Measurements from ENCODE around the gene TBX4.

The TBX4 gene

DNA sequence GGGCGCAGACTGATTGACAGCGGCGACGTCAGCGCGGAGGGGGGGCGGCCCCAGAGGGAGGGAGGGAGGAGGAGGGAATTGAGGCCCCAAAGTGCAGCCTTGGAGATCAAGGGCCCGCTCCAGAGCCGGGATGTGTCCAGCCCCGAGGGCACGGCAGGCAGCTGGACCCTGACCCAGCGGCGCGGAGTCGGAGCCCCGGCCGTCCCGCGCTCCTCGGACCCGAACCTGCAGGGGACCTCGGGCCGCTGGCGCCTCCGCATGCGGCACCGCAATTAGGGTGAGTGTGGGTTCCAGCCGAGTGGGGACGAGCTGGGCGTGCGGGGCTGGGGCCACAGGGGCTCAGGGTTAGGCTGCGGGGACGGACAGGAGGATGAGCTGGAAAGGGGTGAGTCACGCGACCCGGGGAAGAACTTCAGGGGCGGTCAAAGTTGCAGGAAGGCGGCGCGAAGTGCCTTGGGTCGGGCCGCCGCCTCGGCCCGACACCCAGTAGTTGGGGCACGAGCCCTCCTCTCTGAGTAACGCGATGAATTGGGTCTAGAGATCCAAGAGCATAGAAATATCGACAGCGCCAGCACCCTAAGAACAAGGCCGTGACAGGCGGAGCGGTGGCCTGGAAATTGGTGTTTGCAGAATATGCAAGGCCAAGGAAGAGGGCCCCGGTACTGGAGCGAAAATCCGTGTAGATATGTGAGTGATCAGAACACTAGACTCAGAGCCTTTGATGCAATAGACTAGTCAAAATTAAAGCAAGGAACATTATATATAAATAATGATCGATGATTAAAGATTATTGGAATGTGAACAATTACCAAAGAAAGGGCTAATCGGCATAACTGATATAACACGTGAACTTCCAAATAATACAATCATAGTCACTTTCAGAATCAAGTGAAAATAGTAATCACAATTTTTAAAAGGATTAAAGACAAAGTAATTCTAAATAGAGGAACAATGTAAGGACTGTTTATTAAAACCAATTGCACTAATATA is at the start of gene TBX4:
TBX4 (plus strand) TSS at position 122 of the 990 bp plus-strand sequence. CDS start 4,069 bp downstream, outside the sequence.
- peak; percentile 59 for DNase-seq

DNA sequence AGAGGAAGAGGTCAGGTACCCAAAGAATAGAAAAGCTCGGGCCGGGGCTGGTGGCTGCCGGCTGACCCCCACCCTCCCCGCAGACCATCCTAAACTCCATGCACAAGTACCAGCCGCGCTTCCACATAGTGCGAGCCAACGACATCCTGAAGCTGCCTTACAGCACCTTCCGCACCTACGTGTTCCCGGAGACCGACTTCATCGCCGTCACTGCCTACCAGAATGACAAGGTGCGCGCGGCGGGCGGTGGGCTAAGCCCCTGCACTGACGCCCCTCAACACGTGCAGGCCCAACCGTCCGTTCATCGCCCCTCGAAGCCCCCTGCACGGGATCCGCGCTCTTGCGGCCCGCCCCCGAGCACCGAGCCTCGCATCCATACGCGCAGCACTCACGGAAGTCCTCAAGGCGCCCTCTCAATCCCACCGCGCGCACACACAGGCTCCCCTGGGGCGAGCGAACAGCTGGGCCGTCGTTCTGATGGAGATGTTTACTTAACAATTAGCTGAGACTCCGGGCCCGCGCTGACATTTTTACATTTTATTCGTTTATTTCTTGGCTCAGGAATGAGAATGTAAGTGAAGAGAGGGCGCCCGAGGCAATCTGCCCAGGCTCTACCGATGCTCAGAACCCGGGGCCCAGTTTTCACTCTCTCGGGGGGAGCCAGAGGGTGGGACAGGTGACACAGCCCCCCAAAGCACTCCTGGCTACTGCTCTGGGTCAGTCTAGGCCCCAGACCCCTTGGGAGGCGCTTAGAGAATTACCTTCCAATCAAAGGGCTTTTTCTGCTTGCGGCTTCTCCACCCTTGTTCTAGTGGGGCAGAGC is 49.0 kb upstream of the TBX4 start:
- no peak for DNase-seq

DNA sequence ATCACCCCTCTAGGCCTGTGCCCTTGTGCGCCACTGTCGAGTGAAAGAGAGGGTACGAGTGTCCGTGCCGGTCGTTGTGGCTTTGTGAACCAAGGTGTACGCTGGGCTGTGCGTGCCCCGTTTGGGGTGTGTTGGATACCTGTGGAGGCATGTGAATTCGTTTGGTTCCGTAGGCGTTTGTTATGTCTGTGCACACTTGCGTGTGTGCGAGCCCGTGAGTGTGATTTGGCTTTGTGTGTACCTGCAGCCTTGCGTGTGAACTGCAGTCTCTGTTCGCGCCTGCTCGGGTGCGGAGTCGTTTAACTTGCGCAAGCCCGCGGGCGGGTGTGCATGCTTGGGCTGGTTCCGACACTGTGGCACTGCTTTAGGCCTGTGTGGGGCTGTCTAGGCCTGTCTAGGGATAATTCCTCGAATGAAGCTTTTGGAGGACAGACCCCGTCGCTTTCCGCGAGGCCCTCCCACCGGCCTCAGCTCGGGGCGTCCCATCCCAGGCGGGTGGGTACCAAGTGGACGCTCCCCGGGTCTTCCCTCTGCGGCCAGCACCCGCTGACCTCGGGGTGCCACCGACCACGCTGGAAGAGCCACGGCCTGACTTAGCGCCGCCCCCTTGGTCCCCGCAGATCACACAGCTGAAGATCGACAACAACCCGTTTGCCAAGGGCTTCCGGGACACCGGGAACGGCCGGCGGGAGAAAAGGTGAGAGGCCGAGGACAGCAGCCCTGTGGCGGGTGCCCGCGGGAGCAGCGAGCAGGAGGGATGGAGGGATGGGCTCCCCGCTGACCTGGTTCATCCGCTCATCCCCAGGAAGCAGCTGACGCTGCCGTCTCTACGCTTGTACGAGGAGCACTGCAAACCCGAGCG is 48.2 kb upstream of the TBX4 start:
- DNase-seq = no peak

DNA sequence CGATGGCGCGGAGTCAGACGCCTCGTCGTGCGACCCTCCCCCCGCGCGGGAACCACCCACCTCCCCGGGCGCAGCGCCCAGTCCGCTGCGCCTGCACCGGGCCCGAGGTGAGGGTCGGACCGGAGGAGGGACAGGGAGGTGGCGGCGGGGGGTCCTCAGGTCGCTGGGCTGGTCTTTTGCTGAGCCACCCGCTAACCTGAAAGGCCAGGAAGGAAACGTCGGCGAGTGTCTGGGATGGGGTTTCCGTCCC is 47.6 kb upstream of the TBX4 start:
- DNase-seq = no peak

DNA sequence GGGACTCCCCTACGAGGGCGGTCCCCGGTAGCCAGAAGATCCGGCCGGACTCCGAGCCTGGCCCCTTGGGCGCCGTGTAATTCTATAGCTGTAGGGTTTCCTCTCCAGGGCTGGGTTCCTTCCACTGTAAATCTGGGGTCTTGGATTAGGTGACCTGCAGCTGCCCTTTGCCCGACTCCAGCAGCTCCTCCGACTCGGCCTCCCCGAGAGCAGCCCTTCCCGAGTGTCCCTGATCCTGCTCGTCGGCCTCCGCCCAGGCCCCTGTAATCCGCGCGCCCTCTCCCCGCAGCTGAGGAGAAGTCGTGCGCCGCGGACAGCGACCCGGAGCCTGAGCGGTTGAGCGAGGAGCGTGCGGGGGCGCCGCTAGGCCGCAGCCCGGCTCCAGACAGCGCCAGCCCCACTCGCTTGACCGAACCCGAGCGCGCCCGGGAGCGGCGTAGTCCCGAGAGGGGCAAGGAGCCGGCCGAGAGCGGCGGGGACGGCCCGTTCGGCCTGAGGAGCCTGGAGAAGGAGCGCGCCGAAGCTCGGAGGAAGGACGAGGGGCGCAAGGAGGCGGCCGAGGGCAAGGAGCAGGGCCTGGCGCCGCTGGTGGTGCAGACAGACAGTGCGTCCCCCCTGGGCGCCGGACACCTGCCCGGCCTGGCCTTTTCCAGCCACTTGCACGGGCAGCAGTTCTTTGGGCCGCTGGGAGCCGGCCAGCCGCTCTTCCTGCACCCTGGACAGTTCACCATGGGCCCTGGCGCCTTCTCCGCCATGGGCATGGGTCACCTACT is 47.1 kb upstream of the TBX4 start:
- peak; percentile 58 for DNase-seq

DNA sequence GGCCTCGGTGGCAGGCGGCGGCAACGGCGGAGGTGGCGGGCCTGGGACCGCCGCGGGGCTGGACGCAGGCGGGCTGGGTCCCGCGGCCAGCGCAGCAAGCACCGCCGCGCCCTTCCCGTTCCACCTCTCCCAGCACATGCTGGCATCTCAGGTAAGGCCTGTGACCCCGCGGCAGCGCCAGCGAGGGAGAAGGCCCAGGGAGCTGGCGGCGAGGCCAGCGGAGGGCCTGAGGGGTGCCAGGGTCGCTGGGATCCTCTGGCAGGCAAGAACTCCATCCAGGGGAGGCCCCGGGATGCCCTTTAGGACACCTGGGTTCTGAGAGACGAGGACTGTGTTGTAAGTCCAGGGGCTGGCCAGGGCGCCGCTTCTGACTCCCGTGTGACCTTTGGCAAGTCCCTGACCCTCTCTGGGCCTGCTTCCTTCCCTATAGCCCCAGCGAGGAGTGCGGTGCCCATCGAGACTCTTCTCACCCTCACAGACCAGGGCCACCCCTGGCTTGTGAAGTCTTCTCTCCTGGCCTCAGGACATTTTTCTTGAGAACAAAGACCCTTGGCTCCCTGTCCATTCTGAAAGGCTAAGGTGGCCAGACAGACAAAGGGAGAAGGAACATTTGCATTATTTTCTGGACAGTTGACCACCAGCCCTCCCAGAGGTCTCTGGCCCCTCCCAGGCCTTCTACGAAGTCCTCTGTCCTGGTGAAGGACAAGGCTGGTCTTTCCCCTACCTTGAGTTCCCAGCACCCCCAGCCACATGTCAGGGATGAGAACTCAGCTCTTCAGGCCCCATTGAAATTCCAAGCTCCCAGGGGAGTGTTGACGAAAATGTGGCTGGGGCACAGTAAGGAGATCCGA is 46.3 kb upstream of the TBX4 start:
- DNase-seq = peak; percentile 59

DNA sequence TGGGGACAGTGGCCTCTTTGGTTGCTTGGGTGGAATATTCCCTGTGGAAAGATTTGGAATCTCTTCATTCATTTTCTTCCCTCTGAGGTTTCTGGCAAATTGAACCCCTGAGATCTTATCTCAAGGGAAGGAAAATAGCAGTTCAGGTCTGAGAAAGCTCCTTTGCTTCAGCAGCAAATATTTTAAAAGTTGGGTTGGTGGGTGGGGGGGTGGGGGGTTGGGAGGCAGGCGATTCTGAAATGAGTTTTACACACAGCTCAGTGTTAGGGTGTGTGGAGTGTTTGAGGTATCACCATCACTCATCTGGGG is 45.7 kb upstream of the TBX4 start:
- DNase-seq = no peak

DNA sequence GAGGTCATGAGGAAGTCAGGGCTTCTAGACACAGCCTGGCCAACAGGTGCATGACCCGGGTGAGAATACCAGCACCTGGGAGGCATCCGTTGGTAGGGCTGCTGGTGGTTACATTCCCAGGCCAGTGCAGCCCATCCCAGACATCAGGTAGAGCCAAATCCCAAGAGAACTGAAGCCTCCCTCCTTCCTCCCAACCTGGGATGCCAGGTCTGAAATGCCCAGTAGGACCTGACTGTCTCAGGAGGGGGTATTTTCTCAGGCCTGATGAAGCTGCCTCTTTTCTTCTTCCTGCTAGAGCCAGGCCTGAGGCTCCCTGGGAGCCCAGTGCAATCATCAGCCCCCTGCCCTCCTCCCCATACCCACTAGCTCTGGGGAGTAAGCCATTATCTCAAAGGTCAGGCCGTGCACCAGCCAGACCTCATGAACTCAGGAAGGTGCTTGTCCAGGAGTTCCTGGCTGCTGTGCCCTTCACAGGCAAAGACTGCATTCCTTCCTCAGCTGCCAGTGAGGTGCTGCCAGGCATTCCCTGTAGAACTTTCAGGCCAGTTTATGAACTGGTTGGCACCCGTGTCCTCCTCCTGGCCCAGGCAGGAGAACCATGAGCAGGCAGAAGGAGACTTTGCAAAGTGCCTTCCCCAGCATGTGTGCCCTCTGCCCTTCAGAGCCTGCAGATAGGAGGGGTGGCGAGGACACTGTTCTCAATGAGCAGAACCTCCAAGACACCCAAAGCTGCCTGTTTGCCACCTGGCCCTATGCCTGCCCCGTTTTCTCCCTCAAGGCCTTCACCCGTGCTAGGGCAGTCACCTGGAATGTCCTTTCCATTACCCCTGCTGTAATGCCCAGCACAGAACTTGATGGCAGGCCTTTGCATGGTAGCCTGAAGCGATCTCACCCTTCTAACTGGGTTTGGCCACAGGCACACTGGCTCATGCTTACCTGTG is 45.0 kb upstream of the TBX4 start:
- peak; percentile 62 for DNase-seq

DNA sequence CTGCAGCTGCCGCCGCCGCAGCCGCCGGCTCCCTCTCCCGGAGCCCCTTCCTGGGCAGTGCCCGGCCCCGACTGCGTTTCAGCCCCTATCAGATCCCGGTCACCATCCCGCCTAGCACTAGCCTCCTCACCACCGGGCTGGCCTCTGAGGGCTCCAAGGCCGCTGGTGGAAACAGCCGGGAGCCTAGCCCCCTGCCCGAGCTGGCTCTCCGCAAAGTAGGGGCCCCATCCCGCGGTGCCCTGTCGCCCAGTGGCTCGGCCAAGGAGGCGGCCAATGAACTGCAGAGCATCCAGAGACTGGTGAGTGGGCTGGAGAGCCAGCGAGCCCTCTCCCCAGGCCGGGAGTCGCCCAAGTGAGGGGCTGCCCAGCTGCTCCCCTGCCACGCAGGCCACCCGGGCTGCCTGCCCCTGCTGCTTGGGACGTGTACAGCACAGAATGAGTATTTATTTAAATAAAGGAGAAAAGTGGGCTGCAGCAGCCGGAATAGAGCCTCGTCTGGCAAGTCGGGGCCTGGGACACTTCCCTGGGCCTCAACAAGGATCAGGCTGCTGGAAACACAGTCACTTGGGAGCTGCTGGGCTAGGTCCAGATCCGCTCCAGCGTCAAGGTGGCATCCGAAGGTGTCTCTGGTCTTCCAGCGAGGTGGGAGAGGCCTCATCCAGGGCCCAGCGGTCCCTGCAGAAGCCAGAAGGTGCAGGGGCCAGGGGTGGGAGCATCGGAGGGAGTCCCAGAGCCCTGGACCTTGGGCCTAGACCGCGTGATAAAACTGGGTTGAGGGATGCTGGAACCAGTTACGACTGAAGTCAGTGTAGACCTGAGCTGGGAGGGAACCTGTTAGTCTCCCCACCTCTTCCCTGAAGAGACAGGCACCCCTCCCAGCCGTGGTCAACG is 43.8 kb upstream of the TBX4 start:
- peak; percentile 60 for DNase-seq

DNA sequence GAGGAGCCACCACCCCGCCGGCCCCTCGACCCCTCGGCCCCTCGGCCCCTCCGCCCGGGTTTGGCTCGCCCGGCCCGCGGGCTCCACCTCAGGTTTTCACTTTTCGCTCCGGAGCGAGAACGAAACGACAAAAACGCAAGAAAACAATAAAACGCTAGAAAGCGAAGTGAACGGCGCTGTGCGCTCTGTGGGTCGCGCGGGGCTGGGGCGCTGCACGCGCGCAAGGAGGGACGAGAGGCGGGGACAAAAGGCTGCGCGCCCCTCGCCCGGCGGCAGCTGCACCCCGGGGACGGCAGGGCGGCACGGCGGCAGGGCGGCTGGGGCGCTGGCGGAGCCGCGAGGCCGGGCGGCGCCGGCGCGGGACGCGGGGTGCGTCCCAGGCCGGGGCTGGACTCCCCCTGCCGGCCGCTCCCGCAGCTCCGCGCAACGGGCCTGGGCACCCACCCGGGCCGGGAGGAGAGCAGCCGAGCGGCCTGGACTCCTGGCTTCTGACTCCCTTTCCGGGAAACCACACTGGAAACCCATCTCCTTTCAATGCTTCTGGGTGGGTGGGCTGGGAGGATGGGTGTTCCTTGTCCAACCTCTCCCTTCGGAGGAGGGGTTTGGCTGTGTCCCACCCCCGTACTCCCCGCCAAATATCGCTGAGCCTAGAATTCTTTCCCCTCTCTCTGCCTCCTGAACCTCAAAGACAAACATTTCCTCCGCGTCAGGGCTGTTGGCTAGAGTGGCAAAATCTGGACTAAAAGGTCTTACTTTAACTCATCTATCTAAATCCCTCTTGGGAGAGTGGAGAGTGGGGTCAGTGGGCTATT is 42.7 kb upstream of the TBX4 start:
- peak; percentile 78 for DNase-seq

DNA sequence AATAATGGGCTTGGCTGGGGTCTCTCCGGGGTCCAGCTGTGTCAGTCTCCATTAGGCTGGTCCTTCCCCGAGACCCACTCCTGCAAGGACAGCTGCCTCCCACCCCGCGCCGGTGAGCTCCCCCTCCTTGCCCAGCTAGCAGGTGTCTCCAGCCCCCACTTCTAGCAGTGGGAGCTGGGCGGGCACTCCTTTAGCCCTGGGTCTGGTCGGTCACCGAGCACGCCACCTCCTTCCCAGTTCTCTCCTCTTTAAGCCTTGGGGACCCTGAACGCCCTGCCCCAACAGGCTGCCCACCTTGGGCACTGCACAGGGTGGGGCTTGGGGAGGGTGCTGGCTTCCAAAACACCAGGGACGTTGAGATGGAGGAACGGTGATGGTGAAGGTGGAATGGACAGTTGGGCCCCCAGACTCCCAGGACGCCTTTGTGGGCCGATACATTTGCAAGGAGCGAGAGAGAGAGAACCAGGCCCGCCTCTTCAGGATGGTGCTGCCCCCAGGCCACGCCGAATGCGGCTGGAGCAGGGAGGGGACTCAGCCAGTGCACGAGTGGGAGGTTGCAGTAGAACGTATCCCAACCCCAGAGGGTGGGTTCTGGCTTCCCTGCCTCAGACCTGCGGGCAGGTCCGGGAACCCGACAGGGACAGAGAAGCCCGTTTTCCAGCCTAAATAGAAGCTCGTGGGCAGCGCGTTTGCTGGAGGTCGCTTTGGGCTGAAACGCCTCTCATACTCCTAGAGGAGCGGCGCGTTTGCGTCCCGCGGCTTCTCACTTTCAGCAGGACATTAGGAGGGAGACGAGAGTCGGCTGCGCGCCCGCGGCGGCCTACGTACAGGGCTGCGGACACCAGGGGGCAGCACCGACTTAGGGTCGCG is 41.8 kb upstream of the TBX4 start:
- peak; percentile 90 for DNase-seq

DNA sequence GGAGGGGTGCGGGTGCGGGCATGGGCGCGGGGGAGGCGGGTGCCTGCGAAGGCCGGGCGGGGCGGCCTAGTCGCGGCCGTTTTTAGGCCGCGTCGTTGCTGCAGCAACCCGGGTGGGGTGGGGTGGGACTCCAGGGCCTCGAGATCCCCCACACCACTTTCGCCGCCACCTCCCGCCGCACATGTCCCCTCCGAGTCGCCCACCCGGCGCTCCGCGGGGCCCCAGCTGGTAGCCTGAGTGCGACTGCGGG is 41.3 kb upstream of the TBX4 start:
- DNase-seq = no peak

DNA sequence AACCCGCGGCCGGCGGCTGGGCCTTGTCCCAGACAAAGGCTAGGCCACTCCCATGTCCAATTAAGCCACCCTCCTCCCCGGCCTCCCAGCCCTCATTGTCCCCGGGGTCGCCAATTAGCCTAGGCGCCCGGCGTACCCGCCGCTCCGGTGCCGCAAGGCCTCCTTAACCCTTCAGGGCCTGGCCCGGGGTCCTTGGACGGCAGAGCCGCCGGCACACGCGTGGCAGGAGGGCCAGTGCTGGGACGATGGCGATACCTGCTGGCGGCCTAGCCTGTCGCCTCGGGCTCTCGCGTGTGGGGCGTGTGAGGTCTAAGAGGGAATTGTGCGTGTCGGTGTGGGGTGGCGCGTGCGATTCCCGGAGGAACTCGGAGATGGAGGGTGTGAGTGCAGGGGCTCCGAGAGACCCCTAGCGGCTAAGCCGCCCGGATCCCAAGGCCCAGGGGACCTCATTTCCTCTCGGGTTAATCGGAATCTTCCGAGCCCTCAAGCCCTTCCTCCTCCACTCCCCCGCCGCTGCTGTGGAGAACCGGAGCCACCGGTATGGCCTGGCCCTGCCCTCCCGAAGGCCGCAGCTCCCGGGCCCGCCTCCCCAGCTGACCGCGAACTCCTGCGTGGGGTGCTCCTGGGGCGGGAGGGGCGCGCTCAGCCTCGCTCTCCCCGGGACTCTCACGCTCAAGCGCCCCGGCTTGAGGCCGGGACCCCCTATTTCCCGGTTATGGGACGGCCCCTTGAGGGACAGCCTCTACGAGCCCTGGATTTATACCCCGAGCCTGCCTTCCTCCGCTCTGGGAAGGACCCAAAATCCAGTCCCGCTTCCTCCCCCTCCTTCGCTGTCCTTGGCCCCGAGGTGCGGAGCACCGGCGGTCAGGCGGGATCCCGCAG is 40.7 kb upstream of the TBX4 start:
- DNase-seq = peak; percentile 74

DNA sequence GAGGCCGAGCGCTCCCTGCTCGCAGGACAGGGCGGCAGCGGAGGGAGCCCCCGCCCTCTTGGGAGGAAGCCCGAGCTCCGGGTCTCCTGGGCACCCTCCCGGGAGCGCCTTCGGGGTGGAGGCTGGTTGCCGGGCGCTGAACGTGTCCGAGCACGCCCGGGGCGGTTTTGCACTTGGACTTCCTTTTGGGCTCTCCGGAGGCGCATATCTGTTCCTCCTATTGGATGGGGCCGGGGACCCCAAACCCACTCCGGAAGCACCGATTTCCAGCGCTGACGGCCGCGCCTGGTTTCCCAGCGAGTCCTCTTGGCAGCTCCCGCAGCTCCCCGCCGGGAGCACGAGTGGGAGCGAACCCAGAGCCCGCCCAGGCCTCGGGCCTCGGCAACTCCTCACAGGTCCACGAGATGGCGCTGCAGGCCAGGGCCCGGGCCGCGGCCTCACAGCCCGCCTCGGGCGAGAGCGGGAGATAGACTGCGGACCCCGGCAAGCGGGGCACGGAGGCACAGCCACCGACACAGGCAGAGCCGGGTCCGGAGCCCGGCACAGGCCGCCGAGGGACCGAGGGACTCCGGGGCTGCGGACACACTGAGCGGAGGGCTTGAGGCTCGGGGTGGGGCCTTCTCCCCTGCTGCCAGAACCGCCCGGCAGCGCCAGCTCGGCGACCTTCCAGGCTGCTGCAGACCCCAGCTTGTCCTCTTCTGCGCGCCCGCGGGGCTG is 39.9 kb upstream of the TBX4 start:
- peak; percentile 92 for DNase-seq

DNA sequence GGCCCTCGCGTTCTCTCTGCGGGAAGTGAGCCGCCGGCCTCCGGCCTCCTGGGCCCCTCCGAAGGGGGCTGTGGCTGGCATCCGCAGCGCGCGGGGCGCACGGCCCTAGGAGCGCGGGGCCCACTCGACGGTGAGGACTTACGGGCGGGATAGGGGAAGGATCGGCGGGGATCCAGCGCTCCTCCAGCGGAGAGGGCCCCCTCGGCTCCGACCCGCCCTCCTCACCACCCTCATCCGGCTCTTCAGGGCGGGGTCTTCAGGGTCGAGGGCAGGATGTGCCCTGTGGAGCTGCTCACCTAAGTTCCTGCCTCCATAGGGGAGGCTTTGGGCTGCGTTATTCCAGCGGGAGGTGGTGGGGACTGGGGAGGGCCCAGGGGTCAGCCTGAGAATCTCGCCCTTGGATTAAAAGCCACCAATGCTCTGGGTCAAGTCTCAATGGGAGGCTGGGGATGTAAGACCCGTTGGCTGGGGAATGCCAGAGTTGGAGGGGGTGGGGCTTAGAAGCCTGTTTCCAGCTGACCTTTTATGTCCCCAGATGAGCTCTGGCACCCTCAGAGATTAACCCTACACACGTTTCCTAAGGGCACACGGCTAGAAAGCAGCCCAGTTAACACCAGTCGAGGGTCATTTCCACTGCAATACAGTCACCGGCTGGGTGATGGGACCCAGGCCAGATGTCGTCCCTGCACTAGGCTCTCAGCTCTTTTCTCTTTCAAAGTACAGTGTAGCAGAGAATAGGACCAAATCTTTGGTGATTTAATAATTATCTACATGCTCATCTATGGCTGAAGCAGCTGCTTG is 39.2 kb upstream of the TBX4 start:
- no peak for DNase-seq

All from activated effector memory CD4-positive, alpha-beta T cell treated with anti-CD3 and anti-CD28 coated beads, Interleukin-2, amount 50 U/mL, for 16 hours (primary cell).